NT2/D1 (cell line): ENCODE measurements around the gene ZNF22.
A peak's percentile ranks its signal among the peaks of the same experiment; 100 is the strongest.
"Not testable (repeated sequence)": the region's sequence is repeated elsewhere in the genome, so short reads cannot be mapped to it uniquely, and the experiment has no call there.

Source experiments
- DNase-seq: peaks from one replicate; pipeline ENCODE4 v3.0.0-alpha.2; 2011; ENCODE audit warnings: low read depth, low spot score
- H3K27me3 ChIP-seq: 2 replicates; pipeline ENCODE4 v1.6.0; 2011; ENCODE audit warnings: mild to moderate bottlenecking; ENCODE audit not compliant: insufficient read length, insufficient read depth
- H3K36me3 ChIP-seq: 2 replicates; pipeline ENCODE4 v1.6.1; 2011; ENCODE audit warnings: mild to moderate bottlenecking, low read length, mixed read lengths; ENCODE audit not compliant: insufficient read depth, insufficient read length
- H3K4me1 ChIP-seq: 2 replicates; pipeline ENCODE4 v1.5.1; 2011; ENCODE audit not compliant: insufficient read depth, insufficient read length
- H3K4me3 ChIP-seq: 2 replicates; pipeline ENCODE4 v1.5.1; 2011; ENCODE audit warnings: low read depth; ENCODE audit not compliant: insufficient read length
- H3K9ac ChIP-seq: 2 replicates; pipeline ENCODE4 v1.6.0; 2011; ENCODE audit warnings: low read depth; ENCODE audit not compliant: insufficient read length
- H3K9me3 ChIP-seq: 2 replicates; pipeline ENCODE4 v1.5.1; 2011; ENCODE audit warnings: mild to moderate bottlenecking, low read length; ENCODE audit not compliant: insufficient read depth
- SUZ12 ChIP-seq: IDR thresholded peaks from 2 replicates; pipeline ENCODE4 v1.6.1; 2011; ENCODE audit not compliant: insufficient read length, insufficient read depth; ENCODE audit errors: extremely low read depth
- YY1 ChIP-seq: IDR thresholded peaks from 2 replicates; pipeline ENCODE4 v1.6.1; 2011; ENCODE audit not compliant: insufficient read length, insufficient read depth
- ZNF274 ChIP-seq: IDR thresholded peaks from 2 replicates; pipeline ENCODE4 v1.6.1; 2011; ENCODE audit warnings: mild to moderate bottlenecking, low read depth, low read length

The ZNF22 gene

GRCh38 chr10:45004661-45005060, 3.9 kb downstream of the ZNF22 start:
- no peak for TF ChIP-seq ZNF274
- TF ChIP-seq YY1: no peak
- TF ChIP-seq SUZ12: no peak
- no peak overlapping the region for H3K9ac ChIP-seq
- H3K36me3 ChIP-seq: peaks cover 20% of the 10 kb centered on the region
- H3K27me3 ChIP-seq: no peaks in the 10 kb centered on the region
- H3K9me3 ChIP-seq: peaks cover 32% of the 10 kb centered on the region
- no peaks in the 10 kb centered on the region for H3K4me1 ChIP-seq
- no peak for DNase-seq
- no peak overlapping the region for H3K4me3 ChIP-seq

- no peaks in the 10 kb centered on the region for H3K4me1 ChIP-seq
- no peak overlapping the region for H3K9ac ChIP-seq
- H3K9me3 ChIP-seq: peaks cover 32% of the 10 kb centered on the region
- H3K4me3 ChIP-seq: no peak overlapping the region
- no peak for DNase-seq
- TF ChIP-seq YY1 (no peak), ZNF274 (no peak), SUZ12 (no peak)
- H3K36me3 ChIP-seq: peaks cover 20% of the 10 kb centered on the region
- no peaks in the 10 kb centered on the region for H3K27me3 ChIP-seq
Measured at GRCh38 chr10:45005284-45005683, 4.6 kb downstream of the ZNF22 start.

- no peak overlapping the region for H3K9ac ChIP-seq
- peaks cover 20% of the 10 kb centered on the region for H3K36me3 ChIP-seq
- no peak for DNase-seq
- no peaks in the 10 kb centered on the region for H3K4me1 ChIP-seq
- H3K4me3 ChIP-seq: no peak overlapping the region
- no peak for TF ChIP-seq YY1
- H3K27me3 ChIP-seq: no peaks in the 10 kb centered on the region
- H3K9me3 ChIP-seq: peaks cover 32% of the 10 kb centered on the region
Measured at GRCh38 chr10:45006276-45007030, 5.7 kb downstream of the ZNF22 start.

GRCh38 chr10:45008524-45009161, 7.9 kb downstream of the ZNF22 start:
- DNase-seq: peak; percentile 49
- Histone ChIP-seq H3K4me3 (no peak overlapping the region), H3K9me3 (peaks cover 13% of the 10 kb centered on the region), H3K36me3 (peaks cover 14% of the 10 kb centered on the region), H3K4me1 (no peaks in the 10 kb centered on the region), H3K27me3 (no peaks in the 10 kb centered on the region), H3K9ac (no peak overlapping the region)
- TF ChIP-seq ZNF274 (no peak), YY1 (no peak)

DNA sequence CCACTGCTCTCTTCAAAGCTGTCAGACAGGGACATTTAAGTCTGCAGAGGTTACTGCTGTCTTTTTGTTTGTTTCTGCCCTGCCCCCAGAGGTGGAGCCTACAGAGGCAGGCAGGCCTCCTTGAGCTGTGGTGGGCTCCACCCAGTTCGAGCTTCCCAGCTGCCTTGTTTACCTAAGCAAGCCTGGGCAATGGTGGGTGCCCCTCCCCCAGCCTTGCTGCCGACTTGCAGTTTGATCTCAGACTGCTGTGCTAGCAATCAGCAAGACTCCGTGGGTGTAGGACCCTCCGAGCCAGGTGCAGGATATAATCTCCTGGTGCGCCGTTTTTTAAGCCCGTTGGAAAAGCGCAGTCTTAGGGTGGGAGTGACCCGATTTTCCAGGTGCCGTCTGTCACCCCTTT, 13.8 kb downstream of the ZNF22 start:
- not testable (repeated sequence) for H3K27me3 ChIP-seq, H3K4me1 ChIP-seq, H3K9ac ChIP-seq, H3K36me3 ChIP-seq, H3K9me3 ChIP-seq, H3K4me3 ChIP-seq, DNase-seq

- TF ChIP-seq ZNF274: no peak
- no peak for TF ChIP-seq YY1
- Histone ChIP-seq H3K27me3 (no peaks in the 10 kb centered on the region), H3K4me3 (no peak overlapping the region)
Measured at GRCh38 chr10:45015590-45015989, 14.9 kb downstream of the ZNF22 start.

DNA sequence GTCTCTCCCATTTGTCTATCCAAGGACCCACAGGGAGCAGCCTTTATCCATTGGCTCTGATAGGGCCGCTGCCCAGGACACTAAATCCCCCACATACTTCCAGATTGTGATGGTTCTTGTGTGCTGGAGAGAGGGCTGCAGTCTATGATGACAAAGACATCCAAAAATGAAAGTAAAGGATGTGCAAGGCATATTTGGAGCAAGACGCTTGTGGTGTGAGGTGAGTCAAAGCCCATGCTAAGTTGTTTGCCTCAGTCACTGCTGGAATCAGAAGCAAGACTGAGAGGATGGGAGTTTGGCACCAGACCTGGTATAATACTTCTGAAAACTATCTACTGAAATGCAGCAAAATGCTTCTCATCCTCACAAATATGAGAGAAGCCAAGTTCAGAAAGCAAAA, 22.7 kb downstream of the ZNF22 start:
- no peak overlapping the region for H3K9ac ChIP-seq
- H3K27me3 ChIP-seq: no peaks in the 10 kb centered on the region
- TF ChIP-seq ZNF274 (no peak), SUZ12 (no peak), YY1 (no peak)
- H3K36me3 ChIP-seq: no peaks in the 10 kb centered on the region
- no peaks in the 10 kb centered on the region for H3K9me3 ChIP-seq
- DNase-seq: no peak
- no peak overlapping the region for H3K4me3 ChIP-seq
- no peaks in the 10 kb centered on the region for H3K4me1 ChIP-seq

More at GRCh38 chr10:45015590-45015989, 14.9 kb downstream of the ZNF22 start:
- Histone ChIP-seq H3K4me1 (no peaks in the 10 kb centered on the region), H3K36me3 (no peaks in the 10 kb centered on the region), H3K9ac (no peak overlapping the region), H3K9me3 (peaks cover 9% of the 10 kb centered on the region)
- DNase-seq: no peak

- no peak overlapping the region for H3K9ac ChIP-seq
- peaks cover 9% of the 10 kb centered on the region for H3K9me3 ChIP-seq
- no peaks in the 10 kb centered on the region for H3K4me1 ChIP-seq
- no peaks in the 10 kb centered on the region for H3K27me3 ChIP-seq
- TF ChIP-seq SUZ12: no peak
- TF ChIP-seq ZNF274: no peak
- TF ChIP-seq YY1: no peak
- no peak overlapping the region for H3K4me3 ChIP-seq
- no peaks in the 10 kb centered on the region for H3K36me3 ChIP-seq
- no peak for DNase-seq
Measured at GRCh38 chr10:45034301-45034700, 33.6 kb downstream of the ZNF22 start.
